HG03378 (cell line): ENCODE data around the gene CEL.
"Not testable (repeated sequence)": the region's sequence is repeated elsewhere in the genome, so short reads cannot be mapped to it uniquely, and the experiment has no call there.

ENCODE experiments used
- ATAC-seq: cut with Tn5 transposase; IDR thresholded peaks from one replicate; pipeline ENCODE4 v1.9.1; 2021; ENCODE audit warnings: mild to moderate bottlenecking, moderate library complexity; ENCODE audit not compliant: unreplicated experiment

Gene CEL

GRCh38 chr9:133063500-133064231 is 1.9 kb downstream of the CEL start:
- ATAC-seq: no peak

GRCh38 chr9:133064241-133065069 is 2.7 kb downstream of the CEL start:
- ATAC-seq: no peak

- no peak for ATAC-seq
Observed at GRCh38 chr9:133065070-133065388, 3.2 kb downstream of the CEL start.

- no peak for ATAC-seq
Observed at GRCh38 chr9:133066181-133066983, 4.6 kb downstream of the CEL start.

GRCh38 chr9:133067006-133067405 is 5.2 kb downstream of the CEL start:
- ATAC-seq: no peak

GRCh38 chr9:133067813-133068212 is 6.0 kb downstream of the CEL start:
- no peak for ATAC-seq

- not testable (repeated sequence) for ATAC-seq
Observed at GRCh38 chr9:133068431-133068830, 6.7 kb downstream of the CEL start.

DNA sequence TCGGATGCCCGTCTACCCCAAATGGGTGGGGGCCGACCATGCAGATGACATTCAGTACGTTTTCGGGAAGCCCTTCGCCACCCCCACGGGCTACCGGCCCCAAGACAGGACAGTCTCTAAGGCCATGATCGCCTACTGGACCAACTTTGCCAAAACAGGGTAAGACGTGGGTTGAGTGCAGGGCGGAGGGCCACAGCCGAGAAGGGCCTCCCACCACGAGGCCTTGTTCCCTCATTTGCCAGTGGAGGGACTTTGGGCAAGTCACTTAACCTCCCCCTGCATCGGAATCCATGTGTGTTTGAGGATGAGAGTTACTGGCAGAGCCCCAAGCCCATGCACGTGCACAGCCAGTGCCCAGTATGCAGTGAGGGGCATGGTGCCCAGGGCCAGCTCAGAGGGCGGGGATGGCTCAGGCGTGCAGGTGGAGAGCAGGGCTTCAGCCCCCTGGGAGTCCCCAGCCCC is 8.8 kb downstream of the CEL start:
- ATAC-seq: not testable (repeated sequence)

DNA sequence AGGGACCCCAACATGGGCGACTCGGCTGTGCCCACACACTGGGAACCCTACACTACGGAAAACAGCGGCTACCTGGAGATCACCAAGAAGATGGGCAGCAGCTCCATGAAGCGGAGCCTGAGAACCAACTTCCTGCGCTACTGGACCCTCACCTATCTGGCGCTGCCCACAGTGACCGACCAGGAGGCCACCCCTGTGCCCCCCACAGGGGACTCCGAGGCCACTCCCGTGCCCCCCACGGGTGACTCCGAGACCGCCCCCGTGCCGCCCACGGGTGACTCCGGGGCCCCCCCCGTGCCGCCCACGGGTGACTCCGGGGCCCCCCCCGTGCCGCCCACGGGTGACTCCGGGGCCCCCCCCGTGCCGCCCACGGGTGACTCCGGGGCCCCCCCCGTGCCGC is 9.2 kb downstream of the CEL start:
- ATAC-seq: not testable (repeated sequence)

- ATAC-seq: no peak
Observed at GRCh38 chr9:133071484-133072150, 9.8 kb downstream of the CEL start.

- ATAC-seq: not testable (repeated sequence)
Observed at GRCh38 chr9:133072210-133072609, 10.4 kb downstream of the CEL start.

- ATAC-seq: no peak
Observed at GRCh38 chr9:133073086-133074014, 11.6 kb downstream of the CEL start.

DNA sequence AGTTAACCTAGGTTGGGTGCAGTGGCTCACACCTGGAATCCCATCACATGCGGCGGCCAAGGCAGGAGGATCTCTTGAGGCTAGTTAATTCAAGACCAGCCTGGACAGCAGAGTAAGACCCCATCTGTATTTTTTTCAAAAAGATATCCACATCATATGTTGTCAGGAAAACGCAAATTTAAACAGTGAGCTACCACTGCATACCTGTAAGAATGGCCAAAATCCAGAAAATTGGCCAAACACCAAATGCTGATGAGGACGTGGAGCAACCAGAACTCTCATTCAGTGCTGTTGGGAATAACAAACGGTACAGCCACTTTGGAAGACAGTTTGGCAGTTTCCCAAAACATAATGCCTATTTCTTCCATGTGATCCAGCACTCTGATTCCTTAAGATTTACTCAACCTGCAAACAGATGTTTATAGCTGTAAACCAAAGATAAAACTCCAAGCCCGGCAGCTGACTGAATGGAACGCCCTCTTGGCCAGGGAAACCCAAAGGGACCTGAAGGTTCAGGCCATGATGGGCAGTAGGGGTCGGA is 12.4 kb downstream of the CEL start:
- no peak for ATAC-seq

GRCh38 chr9:133075925-133076630 is 14.3 kb downstream of the CEL start:
- ATAC-seq: no peak

GRCh38 chr9:133076691-133077090 is 14.9 kb downstream of the CEL start:
- ATAC-seq: no peak

DNA sequence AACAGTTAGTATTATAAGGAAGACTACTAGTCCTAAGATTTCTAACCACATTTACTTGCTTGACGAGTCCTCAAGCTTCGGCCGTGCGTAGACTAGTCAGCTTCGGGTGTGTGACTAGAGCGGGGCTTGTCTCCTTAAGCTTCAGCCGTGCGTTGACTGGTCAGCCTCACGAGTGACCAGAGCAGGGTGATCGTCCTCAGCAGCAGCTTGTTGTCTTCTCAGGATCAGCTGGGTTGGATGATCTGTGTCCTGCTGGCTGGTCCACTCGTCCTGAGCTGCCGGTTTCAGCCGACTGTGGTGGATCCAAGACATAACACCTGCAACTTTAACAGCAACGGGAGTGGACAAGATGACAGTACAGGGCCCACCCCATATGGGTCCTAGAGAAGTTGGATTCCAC is 16.7 kb downstream of the CEL start:
- ATAC-seq: no peak

GRCh38 chr9:133080161-133080560 is 18.4 kb downstream of the CEL start:
- ATAC-seq: no peak

GRCh38 chr9:133080786-133081779 is 19.3 kb downstream of the CEL start:
- ATAC-seq: not testable (repeated sequence)
